Esophagus mucosa (tissue), 1 donor: ENCODE data around the gene NBR1. TPM values are rescaled to one million over a fixed set of nuclear protein-coding genes. Genes with fewer than 3 reads are reported as not detected.
"Not testable (repeated sequence)": the region's sequence is repeated elsewhere in the genome, so short reads cannot be mapped to it uniquely, and the experiment has no call there.

Source experiments
- ATAC-seq: fragments of 200-7000 bp; cut with Tn5 transposase; one replicate; pipeline ENCODE4 v1.9.1; 2020
- total RNA-seq: library from RNA; stranded (reverse); gene quantifications from one replicate; pipeline ENCODE4 v1.2.4, GENCODE V29; 2023
- donor health status: DM: yes; HTN: yes; CAD: no.

NBR1 gene
- total RNA-seq, 1 donor from 2014 or later = 32.7 TPM

DNA sequence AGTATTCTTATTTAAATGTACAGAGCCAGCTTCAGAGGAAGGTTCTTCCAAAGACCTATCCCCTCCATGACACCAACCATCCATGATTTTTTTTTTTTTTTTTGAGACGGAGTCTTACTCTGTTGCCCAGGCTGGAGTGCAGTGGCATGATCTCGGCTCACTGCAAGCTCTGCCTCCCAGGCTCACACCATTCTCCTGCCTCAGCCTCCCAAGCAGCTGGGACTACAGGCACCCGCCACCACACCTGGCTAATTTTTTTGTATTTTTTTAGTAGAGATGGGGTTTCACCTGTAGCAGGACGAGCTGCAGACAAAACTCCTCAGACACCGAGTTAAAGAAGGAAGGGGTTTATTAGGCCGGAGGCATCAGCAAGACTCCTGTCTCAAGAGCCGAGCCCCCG is 11.1 kb upstream of the NBR1 start:
- ATAC-seq = not testable (repeated sequence)

GRCh38 chr17:43165971-43166370 is 5.0 kb upstream of the NBR1 start:
- not testable (repeated sequence) for ATAC-seq

- ATAC-seq = peak; percentile 32
Measured at GRCh38 chr17:43169561-43170139, 1.4 kb upstream of the NBR1 start.

GRCh38 chr17:43170140-43170765 is 761 bp upstream of the NBR1 start:
- peak; percentile 93 for ATAC-seq

- peak; percentile 34 for ATAC-seq
Measured at GRCh38 chr17:43171586-43172487, 823 bp downstream of the NBR1 start.

- ATAC-seq = no peak
Measured at GRCh38 chr17:43175213-43176118, 4.5 kb downstream of the NBR1 start.

DNA sequence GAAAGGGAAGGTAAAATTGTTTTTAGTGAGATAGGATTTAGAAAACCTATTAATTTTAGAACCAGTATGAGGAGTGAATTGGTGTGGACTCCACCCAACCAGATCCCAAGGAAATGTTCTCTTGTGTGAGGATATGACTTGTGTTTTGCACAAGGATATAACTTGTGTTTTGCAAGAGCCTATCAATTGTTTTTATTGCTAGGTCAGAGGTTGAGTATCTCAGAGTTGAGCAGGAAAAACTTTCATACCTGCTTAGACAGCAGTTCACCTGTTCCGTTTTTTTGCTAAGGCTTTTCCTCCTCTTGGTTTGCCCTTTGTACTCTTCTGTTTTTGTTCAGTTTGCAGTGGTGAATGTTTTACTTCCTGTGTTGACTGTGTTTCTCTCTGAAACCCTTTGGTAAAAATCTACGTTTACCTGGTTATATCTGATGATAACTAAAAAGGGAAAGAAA is 5.1 kb downstream of the NBR1 start:
- no peak for ATAC-seq

GRCh38 chr17:43183921-43184320 is 12.9 kb downstream of the NBR1 start:
- ATAC-seq = no peak

GRCh38 chr17:43186656-43187055 is 15.6 kb downstream of the NBR1 start:
- ATAC-seq = not testable (repeated sequence)

GRCh38 chr17:43193251-43193650 is 22.2 kb downstream of the NBR1 start:
- ATAC-seq = no peak

DNA sequence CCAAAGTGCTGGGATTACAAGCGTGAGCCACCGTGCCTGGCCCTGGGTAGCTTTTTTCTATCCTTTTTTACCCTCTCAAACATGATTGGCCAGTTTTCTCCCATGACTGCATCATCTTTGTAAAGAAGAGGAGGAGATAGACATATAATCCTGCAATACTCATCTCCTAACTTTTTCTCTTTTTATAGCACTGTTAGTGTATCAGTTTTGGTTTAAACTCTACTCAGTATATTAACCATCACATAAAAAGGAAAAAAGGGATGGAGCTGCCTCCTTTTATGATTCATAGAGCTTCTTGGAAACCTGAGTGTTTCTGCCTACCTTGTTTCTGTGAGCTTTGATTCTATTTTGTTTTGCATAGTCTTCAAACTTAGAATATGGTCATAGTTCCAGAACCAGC is 28.6 kb downstream of the NBR1 start:
- ATAC-seq = no peak

GRCh38 chr17:43200127-43200526 is 29.1 kb downstream of the NBR1 start:
- no peak for ATAC-seq

GRCh38 chr17:43203013-43203412 is 32.0 kb downstream of the NBR1 start:
- not testable (repeated sequence) for ATAC-seq

- ATAC-seq = no peak
Measured at GRCh38 chr17:43210576-43210975, 39.6 kb downstream of the NBR1 start.

GRCh38 chr17:43211123-43211479 is 40.1 kb downstream of the NBR1 start:
- ATAC-seq = no peak

DNA sequence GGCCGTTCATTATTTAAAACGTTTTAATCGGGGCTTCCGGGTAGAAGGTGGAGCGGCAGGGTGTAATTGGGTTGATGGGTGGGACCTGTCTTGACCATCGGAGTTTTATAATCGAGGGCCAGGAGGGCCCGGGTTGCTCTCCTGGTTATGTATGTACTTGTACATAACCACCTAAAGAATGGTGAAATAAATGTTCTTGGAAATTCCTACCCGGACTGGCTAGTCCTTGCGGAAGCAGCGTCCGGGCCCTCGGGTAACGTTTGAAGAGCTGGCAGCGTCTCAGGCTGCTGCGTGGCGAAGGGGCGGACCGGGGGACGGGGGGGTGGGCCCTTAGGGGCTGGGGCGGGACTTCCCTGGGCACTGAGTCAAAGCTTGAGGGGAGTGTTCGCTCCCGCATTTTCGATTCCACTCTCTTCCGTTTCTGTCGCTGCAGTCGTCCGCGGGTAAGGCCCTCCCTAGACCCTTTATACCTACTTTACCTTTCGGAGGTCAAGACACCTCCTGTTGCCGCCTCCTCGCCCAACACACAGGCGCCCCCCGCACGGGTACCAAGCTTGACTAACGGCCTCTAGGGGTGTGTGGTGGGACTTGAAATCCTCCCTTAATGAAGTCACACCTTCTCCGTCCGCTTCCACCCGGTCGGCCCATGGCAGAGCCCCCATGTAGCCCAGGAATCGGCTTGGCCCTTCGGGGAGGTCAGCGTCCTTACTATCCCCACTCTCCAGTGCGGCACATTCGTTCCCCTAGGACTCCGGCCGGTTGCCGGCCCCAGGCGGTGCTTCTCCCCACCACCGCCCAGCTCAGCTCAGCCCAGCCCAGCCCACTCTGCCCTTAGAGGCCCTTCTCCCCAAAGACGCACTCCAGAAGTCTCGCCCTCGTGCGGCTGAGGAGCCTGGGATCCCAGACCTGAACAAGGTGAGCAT is 40.7 kb downstream of the NBR1 start, which contains the start of gene TMEM106A:
Gene TMEM106A (plus strand): TSS at position 396 of the 923 bp plus-strand sequence. CDS start 1,167 bp downstream, outside the sequence.
- peak; percentile 82 for ATAC-seq

GRCh38 chr17:43212641-43213490 is 41.9 kb downstream of the NBR1 start:
- peak; percentile 27 for ATAC-seq

DNA sequence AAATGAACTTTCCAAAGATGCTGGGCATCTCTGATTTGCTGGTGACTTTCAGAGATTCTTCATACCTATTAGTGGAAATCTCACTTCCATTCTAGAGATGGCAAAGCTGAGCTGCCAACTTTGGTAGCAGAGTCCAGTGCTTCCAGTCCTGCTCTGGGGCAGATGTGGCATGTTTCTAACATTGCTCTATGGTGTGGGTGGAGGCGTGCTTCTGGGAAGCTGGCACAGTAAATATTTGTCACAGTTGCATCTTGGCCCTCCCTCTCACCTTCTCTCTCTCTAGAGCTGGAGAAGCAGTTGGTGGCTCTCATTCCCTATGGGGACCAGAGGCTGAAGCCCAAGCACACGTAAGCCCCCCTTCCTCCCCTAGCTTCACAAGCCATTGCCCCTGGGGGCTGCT is 42.5 kb downstream of the NBR1 start:
- ATAC-seq = no peak

DNA sequence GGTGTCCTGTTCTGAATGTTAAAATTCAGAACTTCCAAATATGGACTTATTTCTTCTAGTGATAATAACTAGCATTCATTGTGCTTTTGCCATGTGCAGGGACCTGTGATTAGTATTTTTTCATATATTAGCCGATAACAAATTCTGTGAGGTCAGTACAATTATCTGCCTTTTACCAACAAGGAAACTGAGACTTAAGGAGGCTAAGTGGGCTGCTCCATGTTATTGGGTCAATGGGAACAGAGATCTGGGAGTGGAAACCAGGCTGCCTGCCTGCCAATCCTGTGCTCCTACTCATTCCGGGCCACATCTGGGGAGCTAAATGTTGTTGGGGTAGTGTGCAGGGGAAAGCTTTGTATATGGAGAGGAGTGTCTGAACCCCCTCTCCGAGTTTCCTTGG is 44.3 kb downstream of the NBR1 start:
- ATAC-seq = no peak

GRCh38 chr17:43216369-43216761 is 45.4 kb downstream of the NBR1 start:
- ATAC-seq = no peak
